Measurements from ENCODE around the gene JARID2. TPM values are rescaled to one million over a fixed set of nuclear protein-coding genes. Genes with fewer than 3 reads are reported as not detected.

Gene JARID2
- total RNA-seq, 1 donor from 2014 or later: 17.9 TPM

DNA sequence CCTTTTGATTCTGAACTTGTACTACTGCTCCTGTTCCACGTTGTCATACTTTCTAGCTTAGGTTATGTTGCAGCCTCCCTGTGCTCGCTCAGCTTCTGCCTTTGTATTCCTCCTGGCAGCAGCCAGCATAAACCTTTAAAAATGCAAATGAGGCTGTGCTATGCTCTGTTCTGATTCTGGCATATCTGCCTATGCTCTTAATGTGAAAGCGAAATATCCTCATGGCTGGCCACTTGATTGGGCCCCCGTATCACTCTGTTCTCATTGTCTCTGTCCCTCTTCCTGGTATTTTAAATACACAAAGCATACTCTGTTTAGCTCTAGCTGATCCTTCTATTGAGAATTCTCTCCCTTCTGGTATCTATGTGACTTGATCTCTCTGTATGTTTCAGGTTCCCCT, 139.0 kb downstream of the JARID2 start:
- Histone ChIP-seq H3K9me3 (no peaks in the 10 kb centered on the region), H3K4me1 (peaks cover 12% of the 10 kb centered on the region), H3K27ac (no peak overlapping the region), H3K4me3 (no peak overlapping the region), H3K36me3 (no peaks in the 10 kb centered on the region), H3K27me3 (no peaks in the 10 kb centered on the region)
- intact Hi-C loops (cut with DNase I): no loop called here
- no peak for DNase-seq (ENCODE audit: extremely low spot score in 2 of 2)
- no peak for TF ChIP-seq POLR2AphosphoS5 (IDR thresholded peaks at IDR 0.05; ENCODE audit: insufficient read depth in 1 of 2, low read depth in 1 of 2)
- TF ChIP-seq POLR2A (IDR thresholded peaks at IDR 0.05): no peak
- TF ChIP-seq, protein P1, sequence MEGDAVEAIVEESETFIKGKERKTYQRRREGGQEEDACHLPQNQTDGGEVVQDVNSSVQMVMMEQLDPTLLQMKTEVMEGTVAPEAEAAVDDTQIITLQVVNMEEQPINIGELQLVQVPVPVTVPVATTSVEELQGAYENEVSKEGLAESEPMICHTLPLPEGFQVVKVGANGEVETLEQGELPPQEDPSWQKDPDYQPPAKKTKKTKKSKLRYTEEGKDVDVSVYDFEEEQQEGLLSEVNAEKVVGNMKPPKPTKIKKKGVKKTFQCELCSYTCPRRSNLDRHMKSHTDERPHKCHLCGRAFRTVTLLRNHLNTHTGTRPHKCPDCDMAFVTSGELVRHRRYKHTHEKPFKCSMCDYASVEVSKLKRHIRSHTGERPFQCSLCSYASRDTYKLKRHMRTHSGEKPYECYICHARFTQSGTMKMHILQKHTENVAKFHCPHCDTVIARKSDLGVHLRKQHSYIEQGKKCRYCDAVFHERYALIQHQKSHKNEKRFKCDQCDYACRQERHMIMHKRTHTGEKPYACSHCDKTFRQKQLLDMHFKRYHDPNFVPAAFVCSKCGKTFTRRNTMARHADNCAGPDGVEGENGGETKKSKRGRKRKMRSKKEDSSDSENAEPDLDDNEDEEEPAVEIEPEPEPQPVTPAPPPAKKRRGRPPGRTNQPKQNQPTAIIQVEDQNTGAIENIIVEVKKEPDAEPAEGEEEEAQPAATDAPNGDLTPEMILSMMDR (IDR thresholded peaks at IDR 0.05): no peak

DNA sequence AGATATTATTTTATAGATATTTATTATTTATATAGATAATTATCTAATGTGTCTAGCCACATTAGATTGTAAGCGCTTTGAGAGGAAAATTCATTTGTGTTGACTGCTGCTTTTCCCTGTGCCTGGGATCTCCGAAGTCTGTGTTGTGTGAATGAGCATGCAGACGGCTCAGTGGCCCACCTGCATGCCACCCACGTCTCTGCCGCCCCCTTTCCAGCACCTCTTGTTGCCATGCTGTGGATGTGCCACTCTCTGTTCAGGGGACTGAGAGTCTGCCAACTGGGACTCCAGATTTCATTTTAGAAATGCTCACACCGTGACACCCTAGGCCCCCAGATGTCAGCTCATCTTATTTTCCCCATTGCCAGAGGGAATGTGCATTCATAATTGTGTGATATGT, 139.7 kb downstream of the JARID2 start:
- Histone ChIP-seq H3K4me1 (peaks cover 16% of the 10 kb centered on the region), H3K27ac (no peak overlapping the region), H3K27me3 (no peaks in the 10 kb centered on the region), H3K4me3 (no peak overlapping the region), H3K36me3 (no peaks in the 10 kb centered on the region), H3K9me3 (no peaks in the 10 kb centered on the region)
- intact Hi-C loops (cut with DNase I): no loop called here
- TF ChIP-seq POLR2A (IDR thresholded peaks at IDR 0.05) (no peak), POLR2AphosphoS5 (IDR thresholded peaks at IDR 0.05; ENCODE audit: insufficient read depth in 1 of 2, low read depth in 1 of 2) (no peak)
- TF ChIP-seq, protein P1 (IDR thresholded peaks at IDR 0.05): no peak
- no peak for DNase-seq (ENCODE audit: extremely low spot score in 2 of 2)

DNA sequence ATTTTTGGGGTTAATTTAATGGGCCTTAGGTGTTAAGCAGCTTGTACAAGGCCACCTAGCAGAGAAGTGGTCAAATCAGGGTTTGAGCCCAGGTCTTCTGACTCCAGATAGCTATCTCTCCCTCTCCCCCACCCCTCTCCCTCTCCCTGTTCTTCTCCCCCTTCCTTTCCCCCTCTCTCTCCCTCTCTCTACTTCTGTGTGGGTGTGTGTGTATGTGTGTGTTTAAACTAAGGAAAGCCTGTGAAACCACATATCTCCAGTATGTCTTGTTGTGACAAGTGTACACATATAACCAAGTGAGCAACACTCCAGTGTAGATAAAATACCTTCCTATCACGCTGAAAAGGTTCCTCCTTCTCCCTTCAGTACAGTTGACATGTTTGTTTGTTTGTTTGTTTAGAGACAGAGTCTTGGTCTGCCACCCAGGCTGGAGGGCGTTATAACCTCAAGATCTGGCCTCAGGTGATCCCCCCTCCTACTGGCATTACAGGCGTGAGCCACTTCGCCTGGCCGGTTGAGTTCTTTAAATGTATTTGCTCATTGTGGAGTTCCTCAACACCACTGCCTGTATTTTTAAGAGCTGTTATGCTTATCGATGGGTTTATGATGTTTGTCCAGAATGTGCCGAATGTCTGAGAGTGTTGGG, 140.4 kb downstream of the JARID2 start:
- intact Hi-C loops (cut with DNase I): no loop called here
- H3K4me3 ChIP-seq: no peak overlapping the region

DNA sequence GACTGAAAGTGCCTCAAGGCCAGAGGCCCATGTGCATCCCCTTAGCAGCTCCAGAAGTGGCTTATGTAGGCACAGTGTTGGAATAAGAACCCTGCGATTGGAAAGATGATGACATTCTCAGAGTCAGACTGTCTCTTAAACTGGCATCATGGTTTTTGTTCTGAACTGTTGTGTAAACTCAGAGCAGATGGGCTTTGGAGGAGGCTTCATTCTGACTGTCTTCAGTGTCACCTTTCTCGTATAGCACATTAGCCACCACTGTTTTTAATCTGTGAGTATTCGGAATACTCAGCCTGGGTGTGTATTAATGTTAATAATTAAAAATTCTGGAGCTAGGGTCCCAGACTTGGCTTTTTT, 140.9 kb downstream of the JARID2 start:
- H3K4me1 ChIP-seq: peaks cover 23% of the 10 kb centered on the region
- intact Hi-C loops (cut with DNase I): no loop called here
- H3K27ac ChIP-seq: no peak overlapping the region
- H3K27me3 ChIP-seq: no peaks in the 10 kb centered on the region
- no peaks in the 10 kb centered on the region for H3K9me3 ChIP-seq
- no peak for DNase-seq (ENCODE audit: extremely low spot score in 2 of 2)
- TF ChIP-seq POLR2A (IDR thresholded peaks at IDR 0.05) (no peak), POLR2AphosphoS5 (IDR thresholded peaks at IDR 0.05; ENCODE audit: insufficient read depth in 1 of 2, low read depth in 1 of 2) (no peak)
- TF ChIP-seq, protein P1 (IDR thresholded peaks at IDR 0.05): no peak
- no peaks in the 10 kb centered on the region for H3K36me3 ChIP-seq
- H3K4me3 ChIP-seq: no peak overlapping the region

More for the DNA sequence above, 140.4 kb downstream of the JARID2 start:
- Histone ChIP-seq H3K36me3 (no peaks in the 10 kb centered on the region), H3K27me3 (no peaks in the 10 kb centered on the region), H3K4me1 (peaks cover 18% of the 10 kb centered on the region), H3K27ac (no peak overlapping the region), H3K9me3 (no peaks in the 10 kb centered on the region)
- DNase-seq (ENCODE audit: extremely low spot score in 2 of 2): no peak
- TF ChIP-seq POLR2A (IDR thresholded peaks at IDR 0.05) (no peak), POLR2AphosphoS5 (IDR thresholded peaks at IDR 0.05; ENCODE audit: insufficient read depth in 1 of 2, low read depth in 1 of 2) (no peak)
- TF ChIP-seq, protein P1 (IDR thresholded peaks at IDR 0.05): no peak

DNA sequence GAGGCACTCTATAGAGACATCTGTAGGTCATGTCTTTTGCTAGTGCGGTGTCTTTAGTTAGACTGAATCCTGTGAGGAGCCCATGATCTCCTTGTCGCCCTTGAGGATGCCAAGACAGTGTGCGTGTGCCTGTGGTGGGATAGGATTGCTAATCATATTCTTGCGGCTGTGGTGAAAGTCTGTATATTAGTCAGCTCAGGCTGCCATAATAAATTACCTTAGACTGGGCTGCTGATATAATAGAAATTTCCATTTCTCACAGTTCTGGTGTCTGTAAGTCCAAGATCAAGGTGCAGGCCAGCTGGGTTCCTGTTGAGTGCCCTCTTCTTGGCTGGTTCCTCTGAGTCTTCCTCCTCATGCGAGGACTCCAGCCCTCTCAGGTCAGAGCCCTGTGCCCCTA, 141.2 kb downstream of the JARID2 start:
- Histone ChIP-seq H3K27me3 (no peaks in the 10 kb centered on the region), H3K9me3 (no peaks in the 10 kb centered on the region), H3K27ac (no peak overlapping the region), H3K4me3 (no peak overlapping the region), H3K4me1 (peaks cover 24% of the 10 kb centered on the region), H3K36me3 (no peaks in the 10 kb centered on the region)
- intact Hi-C loops (cut with DNase I): no loop called here
- DNase-seq (ENCODE audit: extremely low spot score in 2 of 2): no peak
- TF ChIP-seq POLR2AphosphoS5 (IDR thresholded peaks at IDR 0.05; ENCODE audit: insufficient read depth in 1 of 2, low read depth in 1 of 2) (no peak), POLR2A (IDR thresholded peaks at IDR 0.05) (no peak)
- TF ChIP-seq, protein P1 (IDR thresholded peaks at IDR 0.05): no peak
